ENCODE data around the gene UBE2I. TPM values are rescaled to one million over a fixed set of nuclear protein-coding genes. Genes with fewer than 3 reads are reported as not detected.

Gene UBE2I
- 161 to 189 TPM (median 172 TPM) in 5 replicates for total RNA-seq (2022; extraction: Qiagen RNA extraction)

GRCh38 chr16:1308977-1309885 is at the start of gene UBE2I:
UBE2I (plus strand) TSS chr16:1309636; CDS start chr16:1314031, 4,395 bp downstream.

GRCh38 chr16:1333149-1333812 is 23.8 kb downstream of the UBE2I start, which contains the start of gene BAIAP3:
BAIAP3 (plus strand) TSS chr16:1333645; CDS start chr16:1338550, 4,905 bp downstream.

GRCh38 chr16:1351582-1352362 is 42.3 kb downstream of the UBE2I start, which contains the start of the genes GNPTG and TSR3:
GNPTG (plus strand) TSS chr16:1351931; CDS start chr16:1351966, 35 bp downstream.
TSR3 (minus strand) TSS chr16:1351878; CDS start chr16:1351804, 74 bp downstream.

Other genes with a start within 250 kb of the UBE2I start
- gene SSTR5, start 236.9 kb upstream of the UBE2I start, total RNA-seq (2022; extraction: Qiagen RNA extraction), result 0.30 to 0.64 TPM (median 0.54 TPM) in 5 replicates
- 0.05 TPM in 1 of 5 replicates, not detected in the others for gene C1QTNF8, start 213.4 kb upstream of the UBE2I start, total RNA-seq (2022; extraction: Qiagen RNA extraction)
- gene CACNA1H, start 156.5 kb upstream of the UBE2I start, total RNA-seq (2022; extraction: Qiagen RNA extraction), result 9.5 to 19.7 TPM (median 17.4 TPM) in 5 replicates
- 0.08 to 0.09 TPM in 2 of 5 replicates, not detected in the others for gene TPSG1, start 84.4 kb upstream of the UBE2I start, total RNA-seq (2022; extraction: Qiagen RNA extraction)
- 0.12 TPM in 1 of 5 replicates, not detected in the others for gene TPSB2, start 79.5 kb upstream of the UBE2I start, total RNA-seq (2022; extraction: Qiagen RNA extraction)
- gene TPSAB1, start 68.9 kb upstream of the UBE2I start, total RNA-seq (2022; extraction: Qiagen RNA extraction), result 0.11 to 0.27 TPM (median 0.13 TPM) in 3 of 5 replicates, not detected in the others
- gene TPSD1, start 53.6 kb upstream of the UBE2I start, total RNA-seq (2022; extraction: Qiagen RNA extraction), result not detected in 5 replicates
- gene BAIAP3, start 24.0 kb downstream of the UBE2I start, total RNA-seq (2022; extraction: Qiagen RNA extraction), result 0.39 to 1.1 TPM (median 0.97 TPM) in 5 replicates
- gene TSR3, start 42.2 kb downstream of the UBE2I start, total RNA-seq (2022; extraction: Qiagen RNA extraction), result 57.0 to 92.2 TPM (median 86.4 TPM) in 5 replicates
- gene GNPTG, start 42.3 kb downstream of the UBE2I start, total RNA-seq (2022; extraction: Qiagen RNA extraction), result 22.2 to 36.5 TPM (median 32.1 TPM) in 5 replicates
- 17.3 to 29.2 TPM (median 26.5 TPM) in 5 replicates for gene UNKL, start 105.1 kb downstream of the UBE2I start, total RNA-seq (2022; extraction: Qiagen RNA extraction)
- 33.1 to 35.0 TPM (median 33.9 TPM) in 5 replicates for gene UQCC4, start 111.1 kb downstream of the UBE2I start, total RNA-seq (2022; extraction: Qiagen RNA extraction)
- not detected in 5 replicates for gene PERCC1, start 121.4 kb downstream of the UBE2I start, total RNA-seq (2022; extraction: Qiagen RNA extraction)
- 0.07 to 0.34 TPM (median 0.11 TPM) in 5 replicates for gene CCDC154, start 134.9 kb downstream of the UBE2I start, total RNA-seq (2022; extraction: Qiagen RNA extraction)
- gene CLCN7, start 165.4 kb downstream of the UBE2I start, total RNA-seq (2022; extraction: Qiagen RNA extraction), result 41.1 to 73.1 TPM (median 66.8 TPM) in 5 replicates
- gene PTX4, start 179.3 kb downstream of the UBE2I start, total RNA-seq (2022; extraction: Qiagen RNA extraction), result not detected in 5 replicates
- 22.4 to 37.9 TPM (median 33.0 TPM) in 5 replicates for gene TELO2, start 183.7 kb downstream of the UBE2I start, total RNA-seq (2022; extraction: Qiagen RNA extraction)
- 0.07 to 0.17 TPM (median 0.11 TPM) in 5 replicates for gene TMEM204, start 224.0 kb downstream of the UBE2I start, total RNA-seq (2022; extraction: Qiagen RNA extraction)